ENCODE measurements around the gene ACTL8.

GRCh38 chr1:17735348-17735747, 19.8 kb upstream of the ACTL8 start:
- TF ChIP-seq CTCF (IDR thresholded peaks at IDR 0.05; ENCODE audit: insufficient read depth, low read length): no peak
- no peak for TF ChIP-seq GABPA (IDR thresholded peaks at IDR 0.05; ENCODE audit: low read depth)
- TF ChIP-seq POLR2AphosphoS5 (IDR thresholded peaks at IDR 0.05; ENCODE audit: low read depth): no peak
- no peak for TF ChIP-seq REST (IDR thresholded peaks at IDR 0.05; ENCODE audit: insufficient replicate concordance, low read depth)
